Activated T-helper 1 cell treated with anti-CD3 and anti-CD28 coated beads, Interleukin-12 subunit alpha, Interleukin-12 subunit beta, Interleukin-2, Interleukin-4 antibody, amounts not matched to agents 30 ng/mL and 10 ng/mL and 1 ng/mL, durations not matched to agents 14 hours and 24 hours and 36 hours (primary cell): Measurements from ENCODE around the gene EYA2. TPM values are rescaled to one million over a fixed set of nuclear protein-coding genes. Genes with fewer than 3 reads are reported as not detected.

ENCODE experiments used
- DNase-seq: peaks from one replicate; pipeline ENCODE4 v3.0.0; 2021; ENCODE audit warnings: low spot score
- H3K27ac Mint-ChIP-seq: one replicate; pipeline ENCODE4 v1.8.0; 2021; ENCODE audit warnings: mild to moderate bottlenecking, mixed read lengths
- H3K27me3 Mint-ChIP-seq: one replicate; pipeline ENCODE4 v1.8.0; 2022; ENCODE audit warnings: mild to moderate bottlenecking, moderate library complexity, mixed read lengths; ENCODE audit not compliant: insufficient read depth
- H3K36me3 Mint-ChIP-seq: one replicate; pipeline ENCODE4 v1.8.0; 2021; ENCODE audit warnings: low read depth, mixed read lengths
- H3K4me1 Mint-ChIP-seq: one replicate; pipeline ENCODE4 v1.8.0; 2021; ENCODE audit warnings: low read depth, mixed read lengths
- H3K4me3 Mint-ChIP-seq: one replicate; pipeline ENCODE4 v1.8.0; 2021; ENCODE audit warnings: mild to moderate bottlenecking, moderate library complexity, mixed read lengths
- H3K9me3 Mint-ChIP-seq: one replicate; pipeline ENCODE4 v1.8.0; 2021; ENCODE audit warnings: mixed read lengths
- intact Hi-C: fragments of 100-400 bp; cut with micrococcal nuclease; formaldehyde crosslinking; loops from one replicate; pipeline ENCODE4 v1.15.1; 2024
- total RNA-seq: library from RNA; stranded (reverse); gene quantifications from 2 replicates; pipeline ENCODE4 v1.2.3, GENCODE V29; 2022

Gene EYA2
- total RNA-seq, 1 donor from 2014 or later: not detected

DNA sequence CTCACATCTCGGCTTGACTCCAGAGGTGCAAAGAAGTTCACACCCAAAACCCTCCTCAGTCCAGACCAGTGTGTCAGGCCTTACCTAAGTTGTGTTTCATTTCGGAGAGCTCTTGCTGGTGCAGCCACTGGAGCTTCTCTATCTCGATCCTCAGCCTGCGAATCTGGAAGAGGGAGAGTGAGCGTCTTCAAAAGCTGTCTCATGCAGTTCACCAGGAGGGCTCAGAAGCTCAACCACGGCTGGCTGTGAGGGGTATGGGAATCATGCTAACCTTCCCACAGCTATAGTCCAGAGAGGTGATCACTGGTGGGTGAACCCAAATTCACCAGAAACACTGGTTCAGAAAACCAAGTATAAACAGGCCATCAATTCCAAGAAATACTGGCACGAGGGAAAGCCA, 332.5 kb downstream of the EYA2 start:
- peaks cover 35% of the 10 kb centered on the region for H3K36me3 Mint-ChIP-seq
- H3K4me3 Mint-ChIP-seq: no peak overlapping the region
- intact Hi-C loops: no loop called here
- H3K4me1 Mint-ChIP-seq: no peaks in the 10 kb centered on the region
- H3K9me3 Mint-ChIP-seq: no peaks in the 10 kb centered on the region
- no peak overlapping the region for H3K27ac Mint-ChIP-seq
- no peak for DNase-seq
- no peaks in the 10 kb centered on the region for H3K27me3 Mint-ChIP-seq

DNA sequence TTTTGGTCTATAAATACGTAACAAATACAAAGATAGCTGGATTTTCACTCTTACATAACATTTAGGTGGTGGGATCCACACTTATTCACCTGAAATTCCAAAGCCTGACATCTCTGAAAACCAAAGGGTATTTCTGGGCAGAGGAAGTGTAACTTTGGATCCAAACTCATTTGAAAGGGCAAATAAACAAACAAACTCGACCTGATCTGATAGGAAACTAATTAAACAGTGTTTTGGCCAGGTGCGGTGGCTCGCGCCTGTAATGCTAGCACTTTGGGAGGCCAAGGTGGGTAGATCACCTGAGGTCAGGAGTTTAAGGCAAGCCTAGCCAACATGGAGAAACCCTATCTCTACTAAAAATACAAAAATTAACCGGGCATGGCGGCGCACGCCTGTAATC, 332.9 kb downstream of the EYA2 start:
- Mint-ChIP-seq H3K4me3 (no peak overlapping the region), H3K27ac (no peak overlapping the region), H3K27me3 (no peaks in the 10 kb centered on the region), H3K9me3 (no peaks in the 10 kb centered on the region), H3K36me3 (peaks cover 32% of the 10 kb centered on the region), H3K4me1 (no peaks in the 10 kb centered on the region)
- no peak for DNase-seq
- intact Hi-C loops: no loop called here

DNA sequence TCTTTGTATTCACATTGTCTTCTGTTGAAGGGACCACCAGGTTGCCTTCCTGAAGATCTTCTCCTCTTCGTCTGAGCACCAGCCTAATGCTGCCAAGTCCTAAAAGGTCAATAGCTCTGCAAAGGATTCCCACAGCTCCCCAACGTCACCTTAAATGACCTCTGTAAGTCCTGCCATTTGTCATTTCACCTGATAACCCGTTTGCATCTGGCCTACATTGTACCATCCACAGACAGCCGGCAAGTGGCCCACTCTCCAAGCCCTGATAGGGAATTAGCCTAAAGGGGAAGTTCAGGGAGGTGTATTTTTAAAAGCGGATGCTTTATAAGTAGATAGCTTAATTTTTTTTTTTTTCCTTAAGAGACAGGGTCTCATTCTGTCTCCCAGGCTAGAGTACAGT, 334.0 kb downstream of the EYA2 start:
- no peak overlapping the region for H3K4me3 Mint-ChIP-seq
- intact Hi-C loops: no loop called here
- no peak overlapping the region for H3K27ac Mint-ChIP-seq
- H3K4me1 Mint-ChIP-seq: no peaks in the 10 kb centered on the region
- no peak for DNase-seq
- no peaks in the 10 kb centered on the region for H3K27me3 Mint-ChIP-seq
- no peaks in the 10 kb centered on the region for H3K9me3 Mint-ChIP-seq
- peaks cover 32% of the 10 kb centered on the region for H3K36me3 Mint-ChIP-seq

DNA sequence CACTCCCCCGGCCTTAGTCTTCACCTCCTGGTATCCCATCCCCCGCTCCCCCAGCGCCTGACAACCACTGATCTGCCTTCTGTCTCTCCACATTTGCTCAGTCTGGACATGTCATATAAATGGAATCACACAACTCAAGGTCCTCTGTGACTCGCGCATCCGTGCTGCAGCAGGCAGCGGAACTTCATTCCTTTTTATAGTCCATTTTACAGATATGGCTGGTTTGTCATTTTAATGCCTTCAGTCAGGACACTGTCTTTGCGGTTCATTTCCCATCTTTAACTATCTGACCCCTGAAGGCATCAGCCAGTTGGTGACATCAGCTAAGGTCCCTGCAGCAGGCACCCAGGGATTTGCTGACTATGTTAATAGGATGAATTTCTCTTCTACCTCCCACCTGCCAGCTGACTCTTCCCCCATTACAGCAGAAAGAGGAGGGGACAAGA, 336.2 kb downstream of the EYA2 start:
- Mint-ChIP-seq H3K9me3 (no peaks in the 10 kb centered on the region), H3K4me3 (no peak overlapping the region), H3K4me1 (no peaks in the 10 kb centered on the region), H3K27ac (peak overlapping the region; percentile 18), H3K27me3 (no peaks in the 10 kb centered on the region), H3K36me3 (peaks cover 26% of the 10 kb centered on the region)
- DNase-seq: no peak
- intact Hi-C loops: no loop called here

DNA sequence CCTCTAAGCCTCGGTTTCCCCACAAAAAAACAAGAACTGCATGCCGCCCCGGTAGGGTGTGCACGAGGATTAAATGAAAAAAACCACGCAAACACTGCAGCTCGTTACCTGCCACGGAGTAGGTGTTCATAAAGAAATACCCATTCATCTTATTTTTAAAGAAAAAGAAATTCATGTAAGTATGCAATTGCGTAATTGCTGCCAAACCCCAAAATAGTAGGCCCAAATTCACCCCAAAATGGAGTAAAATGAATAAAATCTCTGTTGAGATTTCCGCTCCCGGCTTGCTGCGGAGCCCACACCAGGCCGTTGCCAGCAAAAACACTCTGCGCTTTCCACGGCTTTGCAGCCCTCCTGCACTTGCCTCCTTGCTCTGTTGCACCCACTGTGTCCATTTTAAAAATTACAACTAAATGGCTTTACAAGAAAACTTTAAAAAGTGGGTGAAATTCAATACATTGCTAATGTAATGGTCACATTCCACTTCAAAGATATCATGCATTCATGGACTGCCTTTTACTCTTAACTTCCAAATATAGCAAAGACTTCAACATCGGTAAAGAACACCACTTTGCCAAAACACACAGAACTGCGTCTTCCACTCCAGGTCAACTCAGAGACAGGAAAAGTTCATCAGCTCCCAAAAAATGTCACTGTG, 336.9 kb downstream of the EYA2 start:
- no peaks in the 10 kb centered on the region for H3K27me3 Mint-ChIP-seq
- DNase-seq: no peak
- H3K27ac Mint-ChIP-seq: no peak overlapping the region
- no peak overlapping the region for H3K4me3 Mint-ChIP-seq
- H3K36me3 Mint-ChIP-seq: peaks cover 27% of the 10 kb centered on the region
- H3K4me1 Mint-ChIP-seq: no peaks in the 10 kb centered on the region
- H3K9me3 Mint-ChIP-seq: no peaks in the 10 kb centered on the region
- intact Hi-C loops: no loop called here

DNA sequence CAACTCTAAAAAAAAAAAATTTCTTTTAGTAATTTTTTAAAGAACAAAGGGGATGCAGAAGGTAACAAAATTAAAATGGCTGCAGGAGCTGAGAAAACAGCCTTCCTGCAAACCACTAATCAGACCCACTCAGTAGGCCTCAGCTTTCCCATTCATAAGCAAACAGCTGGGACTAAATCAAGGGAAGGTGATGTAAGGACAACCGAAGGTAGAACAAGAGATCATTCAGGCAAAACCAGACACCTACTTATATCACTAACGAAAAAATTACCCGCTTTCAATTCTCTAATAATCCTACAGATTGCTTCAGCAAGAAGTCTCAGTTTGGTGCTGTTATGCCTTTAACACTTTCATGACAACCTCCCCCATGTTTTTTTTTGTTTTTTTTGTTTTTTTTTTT, 337.9 kb downstream of the EYA2 start:
- Mint-ChIP-seq H3K9me3 (no peaks in the 10 kb centered on the region), H3K36me3 (peaks cover 30% of the 10 kb centered on the region), H3K4me1 (no peaks in the 10 kb centered on the region), H3K4me3 (no peak overlapping the region), H3K27me3 (no peaks in the 10 kb centered on the region), H3K27ac (no peak overlapping the region)
- intact Hi-C loops: no loop called here
- DNase-seq: no peak

DNA sequence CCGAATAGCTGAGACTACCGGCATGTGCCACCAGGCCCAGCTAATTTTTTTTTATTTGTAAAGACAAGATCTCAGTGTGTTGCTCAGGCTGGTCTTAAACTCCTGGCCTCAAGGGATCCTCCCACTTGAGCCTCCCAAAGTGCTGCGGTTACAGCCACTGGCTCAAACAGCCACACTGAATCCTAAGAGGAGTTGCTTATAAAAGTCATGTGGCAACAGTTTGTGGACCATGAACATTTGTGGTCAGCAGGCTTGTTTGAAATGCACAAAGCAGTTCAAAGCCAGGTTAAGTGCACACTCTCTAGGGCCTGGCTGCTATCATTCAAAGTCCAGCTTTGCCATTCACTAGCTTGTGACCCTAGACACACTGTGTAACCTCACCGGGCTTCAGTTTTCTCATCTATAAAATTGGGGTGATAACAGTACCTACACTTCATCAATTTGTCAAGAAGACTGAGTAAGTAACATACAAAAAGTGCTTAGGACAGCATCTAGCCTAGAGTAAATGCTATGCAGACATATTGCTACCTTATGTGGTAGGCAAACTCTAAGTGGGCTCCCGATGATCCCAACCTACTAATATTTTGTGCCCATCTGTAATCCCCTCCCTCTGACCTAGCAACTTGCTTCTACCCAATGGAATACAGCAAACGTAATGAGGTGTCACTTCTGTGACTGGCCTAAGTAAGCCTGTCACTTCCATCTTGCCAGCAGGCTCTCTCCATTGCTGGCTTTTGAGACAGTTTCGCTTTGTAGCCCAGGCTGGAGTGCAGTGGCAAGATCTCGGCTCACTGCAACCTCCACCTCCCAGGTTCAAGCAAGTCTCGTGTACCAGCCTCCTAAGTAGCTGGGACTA, 338.9 kb downstream of the EYA2 start:
- DNase-seq: no peak
- no peak overlapping the region for H3K27ac Mint-ChIP-seq
- intact Hi-C loops: no loop called here
- H3K9me3 Mint-ChIP-seq: no peaks in the 10 kb centered on the region
- peaks cover 35% of the 10 kb centered on the region for H3K36me3 Mint-ChIP-seq
- H3K4me3 Mint-ChIP-seq: no peak overlapping the region
- no peaks in the 10 kb centered on the region for H3K4me1 Mint-ChIP-seq
- H3K27me3 Mint-ChIP-seq: no peaks in the 10 kb centered on the region

DNA sequence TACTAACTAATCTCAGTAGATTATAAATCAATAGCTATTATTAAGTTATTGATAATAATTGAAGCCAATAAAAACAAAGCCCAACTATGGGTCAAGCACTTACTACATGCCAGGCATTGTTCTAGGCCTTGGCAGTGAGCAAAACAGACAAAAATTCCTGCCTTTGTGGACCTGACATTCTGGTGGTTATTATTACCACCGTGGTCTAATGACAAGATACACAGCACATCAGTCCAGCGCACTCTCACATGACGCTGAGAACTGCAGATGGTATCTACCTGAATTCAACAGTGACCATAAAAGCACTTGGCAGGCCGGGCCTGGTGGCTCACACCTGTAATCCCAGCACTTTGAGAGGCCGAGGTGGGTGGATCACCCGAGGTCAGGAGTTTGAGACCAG, 340.5 kb downstream of the EYA2 start:
- no peaks in the 10 kb centered on the region for H3K27me3 Mint-ChIP-seq
- no peak for DNase-seq
- H3K27ac Mint-ChIP-seq: no peak overlapping the region
- no peak overlapping the region for H3K4me3 Mint-ChIP-seq
- H3K9me3 Mint-ChIP-seq: no peaks in the 10 kb centered on the region
- intact Hi-C loops: no loop called here
- H3K4me1 Mint-ChIP-seq: no peaks in the 10 kb centered on the region
- peaks cover 36% of the 10 kb centered on the region for H3K36me3 Mint-ChIP-seq

DNA sequence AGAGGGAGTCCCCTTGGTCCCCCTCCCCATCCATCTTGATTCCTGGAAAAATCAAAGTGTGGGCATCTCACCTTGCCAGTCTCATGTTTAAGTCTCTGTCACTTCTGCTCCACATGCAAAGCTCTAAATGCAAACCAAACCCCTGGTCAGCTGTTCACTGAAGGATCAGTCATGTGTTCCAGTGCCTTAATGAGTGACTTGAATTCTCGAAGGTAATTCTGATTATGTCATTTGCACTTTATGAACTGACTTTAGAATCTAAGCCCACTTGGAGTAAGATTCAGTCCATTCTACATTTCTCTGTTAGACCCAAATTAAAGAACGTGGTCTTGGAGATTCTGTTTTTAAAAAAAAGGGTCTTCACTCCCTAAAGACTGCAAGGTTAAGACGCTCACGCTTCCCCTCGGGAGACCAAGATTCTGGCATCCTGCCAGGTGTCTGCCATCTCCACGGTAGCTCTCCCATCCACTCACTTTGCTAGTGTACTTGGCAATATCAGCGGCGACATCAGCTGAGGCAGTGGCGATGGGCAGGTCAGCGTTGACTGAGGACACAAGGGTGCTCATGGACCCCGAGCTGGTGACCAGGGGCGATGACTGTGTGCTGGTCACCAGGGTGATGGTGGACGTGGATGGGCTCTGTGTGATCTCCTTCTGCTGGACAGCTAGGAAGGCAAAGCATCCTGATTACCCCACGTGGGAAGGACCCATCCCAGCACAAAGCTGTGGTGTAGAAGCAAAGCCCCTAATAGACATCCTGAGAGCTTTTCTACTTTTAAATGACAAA, 341.4 kb downstream of the EYA2 start:
- DNase-seq: no peak
- H3K27ac Mint-ChIP-seq: no peak overlapping the region
- peaks cover 31% of the 10 kb centered on the region for H3K36me3 Mint-ChIP-seq
- H3K4me1 Mint-ChIP-seq: no peaks in the 10 kb centered on the region
- no peaks in the 10 kb centered on the region for H3K9me3 Mint-ChIP-seq
- H3K27me3 Mint-ChIP-seq: no peaks in the 10 kb centered on the region
- H3K4me3 Mint-ChIP-seq: no peak overlapping the region
- intact Hi-C loops: no loop called here

DNA sequence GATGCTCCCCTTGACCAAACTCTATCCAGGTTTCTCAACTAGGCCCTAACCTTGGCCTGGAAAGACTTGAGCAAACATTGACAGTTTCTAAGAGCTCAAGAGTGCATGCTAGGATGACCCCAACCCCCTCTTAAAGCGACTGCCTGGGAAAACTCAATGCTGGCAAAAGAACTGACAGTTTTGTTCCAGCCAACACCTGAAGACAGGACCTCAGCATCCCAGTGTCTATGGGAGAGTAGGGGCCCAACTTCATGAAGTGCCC, 341.9 kb downstream of the EYA2 start:
- peaks cover 27% of the 10 kb centered on the region for H3K36me3 Mint-ChIP-seq
- intact Hi-C loops: no loop called here
- H3K27me3 Mint-ChIP-seq: no peaks in the 10 kb centered on the region
- no peak for DNase-seq
- H3K27ac Mint-ChIP-seq: no peak overlapping the region
- no peaks in the 10 kb centered on the region for H3K4me1 Mint-ChIP-seq
- H3K4me3 Mint-ChIP-seq: no peak overlapping the region
- H3K9me3 Mint-ChIP-seq: no peaks in the 10 kb centered on the region

DNA sequence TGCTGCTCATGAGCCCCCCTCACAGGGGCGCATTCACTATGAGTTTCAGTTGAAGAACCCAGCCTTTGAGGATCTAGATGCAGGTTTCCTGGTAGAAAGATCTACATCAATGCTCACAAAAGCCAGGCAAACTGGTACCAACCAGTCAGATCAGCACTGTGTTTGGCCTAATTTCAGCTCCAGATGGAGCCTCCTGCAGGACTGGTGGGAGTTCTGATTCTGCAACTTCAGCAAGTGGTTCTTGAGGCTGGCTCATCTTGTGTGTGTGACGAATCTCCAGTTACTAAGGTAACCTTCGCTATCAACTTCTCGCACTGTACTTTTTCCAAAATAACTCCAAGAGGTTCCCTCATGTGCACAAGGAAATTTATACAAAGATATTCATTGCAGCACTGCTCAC, 343.1 kb downstream of the EYA2 start:
- intact Hi-C loops: no loop called here
- H3K27ac Mint-ChIP-seq: no peak overlapping the region
- H3K9me3 Mint-ChIP-seq: no peaks in the 10 kb centered on the region
- H3K27me3 Mint-ChIP-seq: no peaks in the 10 kb centered on the region
- no peak for DNase-seq
- no peak overlapping the region for H3K4me3 Mint-ChIP-seq
- H3K4me1 Mint-ChIP-seq: no peaks in the 10 kb centered on the region
- peaks cover 25% of the 10 kb centered on the region for H3K36me3 Mint-ChIP-seq
